SK-N-SH (cell line): ENCODE results near the gene TSSK6.

Experiments used
- CTCF ChIP-seq: fragments of 200-600 bp; sonication (generic); IDR thresholded peaks from 2 replicates; pipeline ENCODE4 v1.6.1; 2017; ENCODE audit warnings: antibody characterized with exemption, mild to moderate bottlenecking, moderate library complexity
- RAD21 ChIP-seq: IDR thresholded peaks from 2 replicates; pipeline ENCODE4 v1.6.1; 2012; ENCODE audit warnings: mild to moderate bottlenecking, low read length

GRCh38 chr19:19539698-19540063, 24.3 kb upstream of the TSSK6 start:
- TF ChIP-seq RAD21: no peak
- TF ChIP-seq CTCF: no peak
